ENCODE measurements around the gene GTF2I. TPM values are rescaled to one million over a fixed set of nuclear protein-coding genes. Genes with fewer than 3 reads are reported as not detected.

The GTF2I gene
- total and polyA plus RNA-seq, 2 experiments from 2014 or later: 204 to 219 TPM

DNA sequence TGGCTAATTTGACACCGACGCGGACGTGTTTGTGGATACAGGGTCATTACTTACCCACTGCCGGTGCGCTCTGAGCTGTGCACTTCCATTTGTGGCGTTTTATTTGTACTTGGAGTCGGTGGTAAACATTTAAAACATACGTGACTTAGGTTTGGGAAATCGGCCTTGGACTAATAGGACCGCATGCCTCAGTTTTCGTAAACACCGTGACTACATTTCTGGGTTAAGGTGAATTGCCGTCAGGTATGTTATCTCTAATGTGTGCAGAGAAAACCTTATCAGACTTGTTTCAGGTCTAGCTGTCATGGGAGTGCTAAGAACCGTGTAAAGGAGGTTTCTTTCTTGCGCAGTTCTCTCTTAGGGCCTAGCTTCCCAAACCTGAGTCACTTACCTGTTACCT, 64.6 kb downstream of the GTF2I start:
- H3K27ac ChIP-seq (ENCODE audit: low read depth): peak overlapping the region; percentile 11; the same call in 1 of the 2 replicates
- H3K27me3 ChIP-seq (ENCODE audit: insufficient read depth): no peaks in the 10 kb centered on the region
- no peak overlapping the region for H3K4me3 ChIP-seq
- H3K4me1 ChIP-seq (ENCODE audit: insufficient read depth): no peaks in the 10 kb centered on the region
- H3K4me2 ChIP-seq: no peak overlapping the region
- no peak for DNase-seq (ENCODE audit: low spot score)
- H3F3A ChIP-seq (replicated peaks; ENCODE audit: low read depth): peaks cover 8% of the 10 kb centered on the region; the same call in 1 of the 2 replicates
- H3K27me3 Mint-ChIP-seq (ENCODE audit: insufficient read depth, low read depth, poor library complexity): peaks cover 9% of the 10 kb centered on the region
- H4K20me1 ChIP-seq (replicated peaks; ENCODE audit: insufficient read depth): no peaks in the 10 kb centered on the region
- H3K9me2 ChIP-seq (ENCODE audit: insufficient read depth): no peaks in the 10 kb centered on the region
- no peak overlapping the region for H2AFZ ChIP-seq
- H3K79me2 ChIP-seq (replicated peaks; ENCODE audit: insufficient read depth): peaks cover 13% of the 10 kb centered on the region
- no peak overlapping the region for H3K27ac Mint-ChIP-seq
- H3K9me3 Mint-ChIP-seq: no peaks in the 10 kb centered on the region
- H3K4me1 Mint-ChIP-seq: no peaks in the 10 kb centered on the region
- H3K4me3 Mint-ChIP-seq: no peak overlapping the region
- peaks cover 51% of the 10 kb centered on the region for H3K36me3 Mint-ChIP-seq (ENCODE audit: low read depth)
- no peak for TF ChIP-seq ZNF331 (CRISPR knock-in tag; IDR thresholded peaks at IDR 0.05; ENCODE audit: low read depth)
- no peak for TF ChIP-seq CTCF (conservative IDR thresholded peaks at IDR 0.05; ENCODE audit: low read depth in 2 of 2)
- no peak for ATAC-seq
- peaks cover 23% of the 10 kb centered on the region; the same call in 1 of the 2 replicates for H3K36me3 ChIP-seq (ENCODE audit: insufficient read depth)

DNA sequence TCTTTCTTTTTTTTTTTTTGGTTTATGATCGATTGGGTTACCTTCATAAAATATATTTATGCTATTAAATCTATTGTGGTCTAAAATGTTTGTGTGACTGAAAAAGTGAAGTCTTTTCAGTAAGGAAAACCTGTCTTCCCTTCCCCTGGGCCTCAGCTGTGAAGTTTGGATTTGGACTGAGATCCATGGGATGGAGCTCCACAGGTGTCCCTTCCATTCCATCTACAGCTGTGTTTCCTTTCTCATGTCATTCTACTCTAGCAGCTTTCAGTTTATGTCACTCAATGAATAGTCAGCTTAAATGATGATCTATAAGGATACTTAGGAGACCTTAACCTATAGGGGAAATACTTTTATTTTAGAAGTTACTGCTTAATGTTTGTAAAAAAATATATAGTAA, 68.3 kb downstream of the GTF2I start:
- Histone ChIP-seq H3F3A (replicated peaks; ENCODE audit: low read depth) (no peaks in the 10 kb centered on the region; the same call in 1 of the 2 replicates), H3K4me3 (no peak overlapping the region), H4K20me1 (replicated peaks; ENCODE audit: insufficient read depth) (no peaks in the 10 kb centered on the region; the same call in 1 of the 2 replicates), H3K79me2 (replicated peaks; ENCODE audit: insufficient read depth) (peaks cover 13% of the 10 kb centered on the region), H3K4me1 (ENCODE audit: insufficient read depth) (no peaks in the 10 kb centered on the region), H3K4me2 (no peak overlapping the region), H2AFZ (no peak overlapping the region), H3K27ac (ENCODE audit: low read depth) (no peak overlapping the region), H3K9me2 (ENCODE audit: insufficient read depth) (no peaks in the 10 kb centered on the region), H3K36me3 (ENCODE audit: insufficient read depth) (peaks cover 5% of the 10 kb centered on the region; the same call in 1 of the 2 replicates), H3K27me3 (ENCODE audit: insufficient read depth) (no peaks in the 10 kb centered on the region)
- Mint-ChIP-seq H3K9me3 (no peaks in the 10 kb centered on the region), H3K4me3 (no peak overlapping the region), H3K36me3 (ENCODE audit: low read depth) (peaks cover 25% of the 10 kb centered on the region), H3K27ac (no peak overlapping the region), H3K4me1 (no peaks in the 10 kb centered on the region), H3K27me3 (ENCODE audit: insufficient read depth, low read depth, poor library complexity) (peaks cover 6% of the 10 kb centered on the region)
- ATAC-seq (no peak), DNase-seq (ENCODE audit: low spot score) (no peak)
- TF ChIP-seq EZH2phosphoT487 (IDR thresholded peaks at IDR 0.05; ENCODE audit: unreplicated experiment) (no peak), JUNB (IDR thresholded peaks at IDR 0.05; ENCODE audit: unreplicated experiment) (no peak), NANOG (IDR thresholded peaks at IDR 0.05; ENCODE audit: borderline replicate concordance) (no peak), ZNF114 (CRISPR knock-in tag; IDR thresholded peaks at IDR 0.05) (no peak)
- TF ChIP-seq, protein P1, sequence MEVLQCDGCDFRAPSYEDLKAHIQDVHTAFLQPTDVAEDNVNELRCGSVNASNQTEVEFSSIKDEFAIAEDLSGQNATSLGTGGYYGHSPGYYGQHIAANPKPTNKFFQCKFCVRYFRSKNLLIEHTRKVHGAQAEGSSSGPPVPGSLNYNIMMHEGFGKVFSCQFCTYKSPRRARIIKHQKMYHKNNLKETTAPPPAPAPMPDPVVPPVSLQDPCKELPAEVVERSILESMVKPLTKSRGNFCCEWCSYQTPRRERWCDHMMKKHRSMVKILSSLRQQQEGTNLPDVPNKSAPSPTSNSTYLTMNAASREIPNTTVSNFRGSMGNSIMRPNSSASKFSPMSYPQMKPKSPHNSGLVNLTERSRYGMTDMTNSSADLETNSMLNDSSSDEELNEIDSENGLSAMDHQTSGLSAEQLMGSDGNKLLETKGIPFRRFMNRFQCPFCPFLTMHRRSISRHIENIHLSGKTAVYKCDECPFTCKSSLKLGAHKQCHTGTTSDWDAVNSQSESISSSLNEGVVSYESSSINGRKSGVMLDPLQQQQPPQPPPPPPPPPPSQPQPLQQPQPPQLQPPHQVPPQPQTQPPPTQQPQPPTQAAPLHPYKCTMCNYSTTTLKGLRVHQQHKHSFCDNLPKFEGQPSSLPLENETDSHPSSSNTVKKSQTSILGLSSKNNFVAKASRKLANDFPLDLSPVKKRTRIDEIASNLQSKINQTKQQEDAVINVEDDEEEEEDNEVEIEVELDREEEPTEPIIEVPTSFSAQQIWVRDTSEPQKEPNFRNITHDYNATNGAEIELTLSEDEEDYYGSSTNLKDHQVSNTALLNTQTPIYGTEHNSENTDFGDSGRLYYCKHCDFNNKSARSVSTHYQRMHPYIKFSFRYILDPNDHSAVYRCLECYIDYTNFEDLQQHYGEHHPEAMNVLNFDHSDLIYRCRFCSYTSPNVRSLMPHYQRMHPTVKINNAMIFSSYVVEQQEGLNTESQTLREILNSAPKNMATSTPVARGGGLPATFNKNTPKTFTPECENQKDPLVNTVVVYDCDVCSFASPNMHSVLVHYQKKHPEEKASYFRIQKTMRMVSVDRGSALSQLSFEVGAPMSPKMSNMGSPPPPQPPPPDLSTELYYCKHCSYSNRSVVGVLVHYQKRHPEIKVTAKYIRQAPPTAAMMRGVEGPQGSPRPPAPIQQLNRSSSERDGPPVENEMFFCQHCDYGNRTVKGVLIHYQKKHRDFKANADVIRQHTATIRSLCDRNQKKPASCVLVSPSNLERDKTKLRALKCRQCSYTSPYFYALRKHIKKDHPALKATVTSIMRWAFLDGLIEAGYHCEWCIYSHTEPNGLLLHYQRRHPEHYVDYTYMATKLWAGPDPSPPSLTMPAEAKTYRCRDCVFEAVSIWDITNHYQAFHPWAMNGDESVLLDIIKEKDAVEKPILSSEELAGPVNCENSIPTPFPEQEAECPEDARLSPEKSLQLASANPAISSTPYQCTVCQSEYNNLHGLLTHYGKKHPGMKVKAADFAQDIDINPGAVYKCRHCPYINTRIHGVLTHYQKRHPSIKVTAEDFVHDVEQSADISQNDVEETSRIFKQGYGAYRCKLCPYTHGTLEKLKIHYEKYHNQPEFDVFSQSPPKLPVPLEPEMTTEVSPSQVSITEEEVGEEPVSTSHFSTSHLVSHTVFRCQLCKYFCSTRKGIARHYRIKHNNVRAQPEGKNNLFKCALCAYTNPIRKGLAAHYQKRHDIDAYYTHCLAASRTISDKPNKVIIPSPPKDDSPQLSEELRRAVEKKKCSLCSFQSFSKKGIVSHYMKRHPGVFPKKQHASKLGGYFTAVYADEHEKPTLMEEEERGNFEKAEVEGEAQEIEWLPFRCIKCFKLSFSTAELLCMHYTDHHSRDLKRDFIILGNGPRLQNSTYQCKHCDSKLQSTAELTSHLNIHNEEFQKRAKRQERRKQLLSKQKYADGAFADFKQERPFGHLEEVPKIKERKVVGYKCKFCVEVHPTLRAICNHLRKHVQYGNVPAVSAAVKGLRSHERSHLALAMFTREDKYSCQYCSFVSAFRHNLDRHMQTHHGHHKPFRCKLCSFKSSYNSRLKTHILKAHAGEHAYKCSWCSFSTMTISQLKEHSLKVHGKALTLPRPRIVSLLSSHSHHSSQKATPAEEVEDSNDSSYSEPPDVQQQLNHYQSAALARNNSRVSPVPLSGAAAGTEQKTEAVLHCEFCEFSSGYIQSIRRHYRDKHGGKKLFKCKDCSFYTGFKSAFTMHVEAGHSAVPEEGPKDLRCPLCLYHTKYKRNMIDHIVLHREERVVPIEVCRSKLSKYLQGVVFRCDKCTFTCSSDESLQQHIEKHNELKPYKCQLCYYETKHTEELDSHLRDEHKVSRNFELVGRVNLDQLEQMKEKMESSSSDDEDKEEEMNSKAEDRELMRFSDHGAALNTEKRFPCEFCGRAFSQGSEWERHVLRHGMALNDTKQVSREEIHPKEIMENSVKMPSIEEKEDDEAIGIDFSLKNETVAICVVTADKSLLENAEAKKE (CRISPR knock-in tag; IDR thresholded peaks at IDR 0.05): no peak
- TF ChIP-seq, protein P2, sequence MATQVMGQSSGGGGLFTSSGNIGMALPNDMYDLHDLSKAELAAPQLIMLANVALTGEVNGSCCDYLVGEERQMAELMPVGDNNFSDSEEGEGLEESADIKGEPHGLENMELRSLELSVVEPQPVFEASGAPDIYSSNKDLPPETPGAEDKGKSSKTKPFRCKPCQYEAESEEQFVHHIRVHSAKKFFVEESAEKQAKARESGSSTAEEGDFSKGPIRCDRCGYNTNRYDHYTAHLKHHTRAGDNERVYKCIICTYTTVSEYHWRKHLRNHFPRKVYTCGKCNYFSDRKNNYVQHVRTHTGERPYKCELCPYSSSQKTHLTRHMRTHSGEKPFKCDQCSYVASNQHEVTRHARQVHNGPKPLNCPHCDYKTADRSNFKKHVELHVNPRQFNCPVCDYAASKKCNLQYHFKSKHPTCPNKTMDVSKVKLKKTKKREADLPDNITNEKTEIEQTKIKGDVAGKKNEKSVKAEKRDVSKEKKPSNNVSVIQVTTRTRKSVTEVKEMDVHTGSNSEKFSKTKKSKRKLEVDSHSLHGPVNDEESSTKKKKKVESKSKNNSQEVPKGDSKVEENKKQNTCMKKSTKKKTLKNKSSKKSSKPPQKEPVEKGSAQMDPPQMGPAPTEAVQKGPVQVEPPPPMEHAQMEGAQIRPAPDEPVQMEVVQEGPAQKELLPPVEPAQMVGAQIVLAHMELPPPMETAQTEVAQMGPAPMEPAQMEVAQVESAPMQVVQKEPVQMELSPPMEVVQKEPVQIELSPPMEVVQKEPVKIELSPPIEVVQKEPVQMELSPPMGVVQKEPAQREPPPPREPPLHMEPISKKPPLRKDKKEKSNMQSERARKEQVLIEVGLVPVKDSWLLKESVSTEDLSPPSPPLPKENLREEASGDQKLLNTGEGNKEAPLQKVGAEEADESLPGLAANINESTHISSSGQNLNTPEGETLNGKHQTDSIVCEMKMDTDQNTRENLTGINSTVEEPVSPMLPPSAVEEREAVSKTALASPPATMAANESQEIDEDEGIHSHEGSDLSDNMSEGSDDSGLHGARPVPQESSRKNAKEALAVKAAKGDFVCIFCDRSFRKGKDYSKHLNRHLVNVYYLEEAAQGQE (IDR thresholded peaks at IDR 0.05; ENCODE audit: unreplicated experiment): no peak
- TF ChIP-seq, protein P3, sequence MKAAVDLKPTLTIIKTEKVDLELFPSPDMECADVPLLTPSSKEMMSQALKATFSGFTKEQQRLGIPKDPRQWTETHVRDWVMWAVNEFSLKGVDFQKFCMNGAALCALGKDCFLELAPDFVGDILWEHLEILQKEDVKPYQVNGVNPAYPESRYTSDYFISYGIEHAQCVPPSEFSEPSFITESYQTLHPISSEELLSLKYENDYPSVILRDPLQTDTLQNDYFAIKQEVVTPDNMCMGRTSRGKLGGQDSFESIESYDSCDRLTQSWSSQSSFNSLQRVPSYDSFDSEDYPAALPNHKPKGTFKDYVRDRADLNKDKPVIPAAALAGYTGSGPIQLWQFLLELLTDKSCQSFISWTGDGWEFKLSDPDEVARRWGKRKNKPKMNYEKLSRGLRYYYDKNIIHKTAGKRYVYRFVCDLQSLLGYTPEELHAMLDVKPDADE (IDR thresholded peaks at IDR 0.05): no peak
